Breast epithelium (tissue), 3 donors: Measurements from ENCODE around the gene TMPRSS9.

Experiments used
- POLR2A ChIP-seq: fragments of 450-650 bp; IDR thresholded peaks from one replicate; pipeline ENCODE4 v1.6.1; 2016; ENCODE audit warnings: antibody characterized with exemption, mild to moderate bottlenecking, moderate library complexity
- POLR2AphosphoS5 ChIP-seq, 3 donors: sonication (generic); formaldehyde crosslinking; IDR thresholded peaks; one replicate each; pipeline ENCODE4 v1.6.1; 2017; ENCODE audit warnings: antibody characterized with exemption in 3 of 3
- TF ChIP-seq, protein P1 (sequence below), 3 donors: fragments of 450-650 bp; IDR thresholded peaks; one replicate each; pipeline ENCODE4 v1.5.1; 2016 to 2017; ENCODE audit warnings: antibody characterized with exemption in 3 of 3, mild to moderate bottlenecking in 3 of 3, moderate library complexity in 3 of 3

DNA sequence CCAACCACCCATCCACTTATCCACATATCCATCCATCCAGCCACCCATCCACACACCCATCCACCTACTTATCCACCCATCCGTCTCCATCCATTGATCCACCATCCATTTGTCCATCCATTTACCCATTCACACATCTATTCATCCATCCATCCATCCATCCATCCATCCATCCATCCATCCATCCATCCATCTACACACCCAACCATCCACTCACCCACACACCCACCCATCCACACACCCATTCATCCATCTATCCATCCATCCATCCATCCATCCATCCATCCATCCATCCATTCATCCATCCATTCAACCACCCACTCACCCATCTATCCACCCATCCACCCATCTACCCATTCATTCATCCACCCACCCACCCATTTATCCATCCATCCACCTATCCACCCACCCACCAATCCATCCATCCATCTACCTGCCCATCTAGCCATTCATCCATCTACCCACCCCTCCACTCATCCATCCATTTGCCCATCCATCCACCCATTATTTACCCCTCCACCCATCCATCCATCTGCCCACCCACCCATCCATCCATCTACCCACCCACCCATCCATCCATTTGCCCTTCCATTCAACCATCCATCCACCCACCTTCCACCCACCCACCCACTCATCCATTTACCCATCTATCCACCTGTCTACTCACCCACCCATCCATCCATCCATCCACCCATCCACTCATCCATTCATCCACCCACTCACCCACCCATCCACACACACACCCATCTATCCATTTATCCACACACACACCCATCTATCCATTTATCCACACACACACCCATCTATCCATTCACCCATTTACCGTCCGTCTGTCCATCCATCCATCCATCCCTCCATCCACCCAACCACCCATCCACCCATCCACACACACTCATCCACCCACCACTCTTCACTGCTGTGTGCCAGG lies 2.5 kb upstream of the TMPRSS9 start:
- TF ChIP-seq, protein P1, sequence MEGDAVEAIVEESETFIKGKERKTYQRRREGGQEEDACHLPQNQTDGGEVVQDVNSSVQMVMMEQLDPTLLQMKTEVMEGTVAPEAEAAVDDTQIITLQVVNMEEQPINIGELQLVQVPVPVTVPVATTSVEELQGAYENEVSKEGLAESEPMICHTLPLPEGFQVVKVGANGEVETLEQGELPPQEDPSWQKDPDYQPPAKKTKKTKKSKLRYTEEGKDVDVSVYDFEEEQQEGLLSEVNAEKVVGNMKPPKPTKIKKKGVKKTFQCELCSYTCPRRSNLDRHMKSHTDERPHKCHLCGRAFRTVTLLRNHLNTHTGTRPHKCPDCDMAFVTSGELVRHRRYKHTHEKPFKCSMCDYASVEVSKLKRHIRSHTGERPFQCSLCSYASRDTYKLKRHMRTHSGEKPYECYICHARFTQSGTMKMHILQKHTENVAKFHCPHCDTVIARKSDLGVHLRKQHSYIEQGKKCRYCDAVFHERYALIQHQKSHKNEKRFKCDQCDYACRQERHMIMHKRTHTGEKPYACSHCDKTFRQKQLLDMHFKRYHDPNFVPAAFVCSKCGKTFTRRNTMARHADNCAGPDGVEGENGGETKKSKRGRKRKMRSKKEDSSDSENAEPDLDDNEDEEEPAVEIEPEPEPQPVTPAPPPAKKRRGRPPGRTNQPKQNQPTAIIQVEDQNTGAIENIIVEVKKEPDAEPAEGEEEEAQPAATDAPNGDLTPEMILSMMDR (IDR thresholded peaks at IDR 0.05): no peak
- TF ChIP-seq POLR2AphosphoS5 (IDR thresholded peaks at IDR 0.05) (no peak), POLR2A (no peak)
